Forelimb muscle (tissue), 1 donor: ENCODE data around the gene ABI3BP. TPM values are rescaled to one million over a fixed set of nuclear protein-coding genes. Genes with fewer than 3 reads are reported as not detected.
A peak's percentile ranks its signal among the peaks of the same experiment; 100 is the strongest.

ENCODE experiments used
- DNase-seq: peaks from one replicate; pipeline ENCODE4 v3.0.0-alpha.2; 2013; ENCODE audit warnings: low read depth
- polyA plus RNA-seq: library from polyadenylated mRNA; unstranded; fragments of 120-200 nt; gene quantifications from one replicate; pipeline ENCODE4 v1.2.1, GENCODE V29; 2013; ENCODE audit not compliant: insufficient read length

ABI3BP gene
- polyA plus RNA-seq, 1 donor, result 265 TPM

DNA sequence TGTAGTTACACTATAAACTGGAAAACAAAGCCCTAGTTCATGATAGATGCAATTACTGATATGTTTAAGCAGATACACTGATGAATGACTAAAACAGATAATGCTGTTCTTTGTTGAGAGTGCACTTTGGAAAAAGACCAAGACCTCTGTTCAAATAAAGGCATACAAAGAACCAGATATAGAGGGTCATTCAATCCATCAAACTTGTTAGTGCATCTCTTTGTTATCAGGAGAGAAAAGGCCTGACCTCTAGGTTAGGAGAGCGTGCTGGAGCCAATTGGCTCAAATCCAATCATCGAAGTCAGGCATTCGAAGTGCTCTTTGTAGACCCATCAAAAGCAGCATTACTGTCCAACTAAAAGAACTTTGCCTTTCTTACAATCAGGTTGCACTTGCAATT, 159.7 kb downstream of the ABI3BP start:
- no peak for DNase-seq

GRCh38 chr3:100831629-100832028, 161.6 kb downstream of the ABI3BP start:
- no peak for DNase-seq

DNA sequence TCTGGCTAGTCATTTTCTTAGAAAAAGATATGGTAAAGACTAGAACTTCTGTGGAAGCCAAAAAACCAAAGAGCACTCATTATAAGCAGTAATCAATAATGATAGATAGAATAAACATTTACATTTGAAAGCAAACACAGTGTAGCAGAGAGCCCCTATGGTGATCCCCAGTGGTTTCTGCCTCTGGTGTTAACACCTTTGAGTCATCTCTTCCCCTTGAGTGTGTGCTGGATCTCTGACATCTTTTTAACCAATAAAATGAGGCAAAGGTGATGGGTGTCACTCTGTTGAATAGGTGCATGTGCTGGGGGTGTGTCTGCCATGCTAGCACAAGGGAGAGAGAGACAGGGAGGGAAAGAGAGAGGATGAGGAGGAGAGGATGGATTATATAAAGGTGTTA, 162.3 kb downstream of the ABI3BP start:
- no peak for DNase-seq

- no peak for DNase-seq
These were observed 167.6 kb downstream of the ABI3BP start for GRCh38 chr3:100825574-100825973.

DNA sequence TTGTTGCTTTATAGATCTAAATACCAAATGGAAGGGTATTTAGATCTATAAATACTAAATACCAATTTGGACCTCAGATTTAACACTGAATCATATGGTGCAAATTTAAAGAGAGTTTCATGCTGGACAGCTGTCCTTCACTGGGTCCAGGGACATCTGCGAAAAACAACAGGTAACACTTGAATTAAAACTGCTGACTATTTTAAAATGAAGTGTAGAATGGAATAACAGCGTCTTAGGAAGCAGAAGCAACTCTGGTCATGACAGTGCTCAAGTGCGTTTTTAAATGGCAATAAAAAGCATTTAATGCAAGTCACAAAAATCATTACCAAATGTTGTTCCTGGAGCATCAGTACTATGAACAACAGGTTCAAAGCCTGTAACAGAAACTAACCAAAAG, 177.6 kb downstream of the ABI3BP start:
- no peak for DNase-seq

GRCh38 chr3:100813828-100814227, 179.4 kb downstream of the ABI3BP start:
- DNase-seq, result no peak

DNA sequence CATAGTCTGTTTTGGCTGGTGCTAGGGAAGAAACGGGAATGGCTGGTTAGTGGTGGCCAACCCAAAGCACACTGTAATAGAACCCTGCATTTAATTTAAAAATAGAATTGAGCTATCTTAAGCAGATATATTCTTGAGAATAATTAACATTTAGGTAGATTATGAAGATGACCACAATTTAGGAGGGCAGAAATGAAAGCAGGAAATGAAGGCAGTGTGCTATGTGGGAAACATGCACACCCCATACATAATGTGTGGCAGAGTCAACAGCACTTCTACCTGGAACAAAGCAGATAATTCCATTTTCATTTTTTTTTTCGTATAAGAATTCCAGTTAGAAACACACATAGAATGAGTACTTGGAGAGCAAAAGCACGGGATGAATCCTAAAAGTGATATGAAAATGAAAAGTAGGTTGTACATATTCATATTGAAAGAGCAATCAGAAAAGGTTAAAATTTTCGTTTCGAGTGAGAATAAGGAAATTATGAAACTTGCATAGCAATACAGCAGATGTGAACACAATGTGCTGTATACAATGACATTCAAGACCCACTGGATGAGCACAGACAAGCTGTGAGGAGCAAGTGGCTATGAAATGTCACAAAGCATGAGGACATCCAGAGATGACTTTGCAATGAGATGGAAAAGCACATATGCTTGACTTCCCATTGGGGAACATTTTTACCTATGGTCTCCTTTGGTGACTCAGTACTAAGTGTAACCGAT, 181.3 kb downstream of the ABI3BP start:
- DNase-seq, result no peak

- DNase-seq, result no peak
These were observed 182.6 kb downstream of the ABI3BP start for GRCh38 chr3:100810671-100811070.

DNA sequence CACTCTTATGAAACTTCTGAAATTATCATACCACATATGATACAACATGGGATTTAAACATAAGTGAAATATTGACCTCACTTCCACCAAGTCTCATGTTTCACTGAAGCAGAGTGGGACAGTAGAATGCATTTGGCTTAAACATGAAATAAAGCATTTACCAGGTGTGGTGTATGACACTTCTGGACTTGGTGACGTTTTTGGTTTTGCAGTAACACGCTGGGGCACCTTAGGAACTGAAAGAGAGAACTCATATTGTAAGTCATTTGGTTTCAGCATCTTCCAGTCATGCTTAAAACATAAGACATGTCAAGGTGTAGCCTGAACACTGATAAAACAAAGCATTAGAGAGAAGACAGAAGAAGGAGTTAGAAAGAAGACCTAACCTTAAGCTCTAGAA, 188.6 kb downstream of the ABI3BP start:
- no peak for DNase-seq

DNA sequence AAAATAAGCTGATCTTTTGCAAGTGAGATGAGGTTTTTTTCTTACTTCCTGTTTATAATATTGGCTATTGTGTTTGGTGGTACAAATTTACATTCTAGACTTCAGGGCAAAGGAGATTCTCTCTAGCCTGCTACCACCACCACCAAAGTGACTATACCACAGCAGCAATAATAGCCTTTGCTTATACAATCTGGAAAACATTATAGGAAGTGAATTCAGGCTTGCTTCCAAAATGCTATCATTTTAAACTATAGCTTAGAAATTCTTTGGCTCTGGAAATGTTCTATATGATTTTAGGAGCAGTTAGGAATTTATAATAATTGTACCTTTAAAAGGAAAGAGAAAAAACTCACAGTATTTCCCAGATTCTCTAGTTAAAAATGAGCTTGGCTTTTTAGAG, 189.5 kb downstream of the ABI3BP start:
- DNase-seq, result no peak

- no peak for DNase-seq
These were observed 191.1 kb downstream of the ABI3BP start for GRCh38 chr3:100802126-100802525.

DNA sequence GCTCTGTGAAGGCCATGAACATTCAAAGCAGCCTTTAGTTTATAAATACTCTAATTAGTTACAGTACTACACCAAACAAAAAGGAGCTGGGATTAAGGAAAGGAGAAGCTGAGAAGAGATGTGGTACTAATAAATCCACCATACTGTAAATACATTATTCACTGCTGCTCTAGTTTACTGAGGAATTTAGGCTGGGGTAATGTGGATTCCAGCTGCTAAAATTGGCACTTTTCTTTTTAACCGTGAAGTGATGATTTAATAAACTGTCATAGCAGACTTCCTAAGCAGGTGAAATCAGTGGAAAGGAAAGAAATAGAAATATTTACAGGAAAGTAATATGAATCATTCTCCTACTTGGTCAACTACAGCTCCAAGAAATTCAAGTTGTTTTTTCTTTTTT, 195.2 kb downstream of the ABI3BP start:
- DNase-seq, result no peak

- no peak for DNase-seq
These were observed 196.7 kb downstream of the ABI3BP start for GRCh38 chr3:100796556-100796955.

DNA sequence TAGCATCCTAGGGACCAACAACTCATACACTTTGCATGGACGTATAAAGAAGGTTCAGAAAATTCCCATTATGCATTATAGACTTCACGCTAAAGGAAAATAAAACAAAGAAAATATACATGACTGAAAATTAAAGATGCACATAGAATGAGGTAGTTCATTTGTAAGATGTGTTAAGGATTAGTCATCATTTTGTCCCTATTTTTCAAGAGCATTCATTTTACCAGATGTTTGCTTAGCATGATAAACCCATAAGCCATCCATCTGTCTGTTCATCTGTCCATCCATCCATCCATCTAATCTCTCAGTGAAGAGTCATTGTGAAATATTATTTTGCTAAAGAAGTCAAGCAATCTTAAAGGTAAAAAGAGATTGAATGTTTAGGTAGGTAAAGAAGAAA, 203.6 kb downstream of the ABI3BP start:
- no peak for DNase-seq

- DNase-seq, result no peak
These were observed 209.6 kb downstream of the ABI3BP start for GRCh38 chr3:100783619-100784018.

DNA sequence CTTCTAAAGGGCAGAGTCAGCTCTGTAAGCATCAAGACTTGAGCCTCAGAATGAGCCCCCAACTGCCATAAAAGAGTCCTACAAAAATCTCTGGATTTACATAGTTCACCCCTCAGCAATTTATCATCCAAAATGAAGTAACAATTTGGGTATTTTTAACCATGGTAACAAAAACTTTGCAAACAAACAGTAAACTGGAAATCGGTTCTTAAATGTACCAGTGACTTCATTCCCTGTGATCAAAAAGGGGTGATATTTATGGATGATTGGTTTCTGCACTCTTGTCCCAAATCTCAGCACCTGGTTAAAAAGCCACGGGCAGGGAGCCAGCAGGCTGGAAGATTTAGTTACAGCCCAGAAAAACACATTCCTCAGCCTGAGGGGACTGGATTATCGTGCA, 210.3 kb downstream of the ABI3BP start:
- DNase-seq, result peak; percentile 36

- peak; percentile 58 for DNase-seq
These were observed 210.9 kb downstream of the ABI3BP start for GRCh38 chr3:100782348-100782747.

DNA sequence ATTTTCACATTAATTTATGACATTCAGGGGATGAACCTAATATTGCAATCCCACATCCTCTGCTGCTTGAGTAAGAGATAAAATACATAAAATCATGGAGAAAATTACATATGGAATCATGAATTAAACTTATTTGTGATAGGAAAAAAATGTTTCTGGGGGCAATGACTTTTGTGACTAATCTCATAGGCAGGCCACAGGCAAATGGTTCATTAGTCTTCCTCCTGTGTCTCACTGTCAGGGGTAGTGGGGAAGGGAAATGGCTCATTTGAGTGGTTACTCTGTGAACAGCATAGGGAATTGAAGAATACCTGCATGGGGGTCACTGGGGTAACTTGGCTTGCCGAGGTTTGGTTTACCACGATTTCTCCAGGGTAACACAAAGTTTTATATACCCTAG, 211.9 kb downstream of the ABI3BP start:
- DNase-seq, result no peak

DNA sequence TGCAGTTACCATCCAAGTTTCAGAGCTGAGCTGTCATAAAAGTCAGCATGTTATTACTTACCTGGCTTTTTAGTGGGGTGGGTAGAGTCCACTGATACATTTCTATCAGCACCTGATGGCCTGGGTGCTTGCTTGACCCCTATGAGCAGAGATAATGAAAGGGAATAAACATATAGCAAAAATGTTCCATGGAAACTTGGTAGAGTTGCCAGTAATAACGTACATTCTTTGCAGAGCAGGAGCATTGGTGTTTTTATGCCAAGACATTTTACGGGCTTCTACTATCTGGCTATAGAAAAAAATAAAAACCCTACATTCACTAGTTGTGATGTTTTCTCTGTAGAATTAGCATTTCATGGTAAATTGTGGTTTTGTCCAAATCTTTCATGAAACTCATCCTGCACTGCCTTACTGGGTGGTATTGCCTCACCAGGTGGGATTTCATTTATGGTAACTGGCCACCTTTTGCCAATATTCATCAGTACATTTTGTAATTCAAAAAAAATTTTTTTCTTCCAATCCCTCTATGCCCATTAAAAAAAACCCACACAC, 213.1 kb downstream of the ABI3BP start:
- DNase-seq, result no peak

DNA sequence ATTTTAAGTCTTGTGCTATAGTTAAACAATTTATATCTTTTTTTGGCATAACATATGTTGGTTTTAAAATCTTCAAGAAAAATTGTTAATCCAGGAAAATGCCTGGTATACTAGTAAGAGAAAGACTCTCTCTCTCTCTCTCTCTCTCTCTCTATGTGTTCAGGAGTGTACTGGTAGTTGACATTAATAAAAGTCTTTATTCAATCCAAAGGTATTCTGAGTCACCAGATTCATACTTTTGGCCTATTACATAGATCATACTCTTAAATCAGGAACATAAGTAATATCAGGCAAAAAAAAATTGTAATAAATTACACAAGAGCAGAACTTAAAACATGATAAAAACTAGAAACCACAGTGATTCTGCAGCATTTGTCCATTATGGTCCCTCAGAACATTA, 213.7 kb downstream of the ABI3BP start:
- no peak for DNase-seq

DNA sequence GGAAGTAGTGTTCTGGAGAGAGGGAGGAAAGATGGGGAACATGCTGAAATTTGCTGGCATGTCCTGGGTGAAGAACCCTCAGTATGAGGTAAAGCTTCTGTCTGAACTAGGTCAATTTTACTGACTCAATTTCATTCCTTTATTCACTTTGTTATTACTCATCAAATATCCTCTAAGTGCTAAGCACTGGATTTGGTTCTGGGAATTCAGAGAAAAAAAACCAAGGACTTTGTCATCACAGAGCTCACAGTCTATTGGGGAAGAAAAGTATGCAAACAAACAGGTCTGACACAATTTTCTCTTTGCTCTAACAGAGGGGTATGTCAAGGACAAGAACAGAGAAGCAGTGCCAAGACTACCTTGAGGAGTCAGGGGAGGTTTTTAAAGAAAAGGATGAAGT, 215.9 kb downstream of the ABI3BP start:
- DNase-seq, result no peak

GRCh38 chr3:100776746-100777145, 216.5 kb downstream of the ABI3BP start:
- no peak for DNase-seq

GRCh38 chr3:100776097-100776729, 217.0 kb downstream of the ABI3BP start:
- no peak for DNase-seq
